ENCODE results near the gene NODAL. TPM values are rescaled to one million over a fixed set of nuclear protein-coding genes. Genes with fewer than 3 reads are reported as not detected.

NODAL gene
- total RNA-seq, 1 experiment from 2014 or later = 0.30 TPM

GRCh38 chr10:70433581-70434280, 7.8 kb downstream of the NODAL start:
- H3K27me3 ChIP-seq (ENCODE audit: insufficient read depth, low read length) = no peaks in the 10 kb centered on the region
- no peaks in the 10 kb centered on the region for H4K20me1 ChIP-seq (ENCODE audit: insufficient read depth)
- DNase-seq (ENCODE audit: low read depth, low spot score) (no peak), ATAC-seq (no peak)
- TF ChIP-seq, protein P1, sequence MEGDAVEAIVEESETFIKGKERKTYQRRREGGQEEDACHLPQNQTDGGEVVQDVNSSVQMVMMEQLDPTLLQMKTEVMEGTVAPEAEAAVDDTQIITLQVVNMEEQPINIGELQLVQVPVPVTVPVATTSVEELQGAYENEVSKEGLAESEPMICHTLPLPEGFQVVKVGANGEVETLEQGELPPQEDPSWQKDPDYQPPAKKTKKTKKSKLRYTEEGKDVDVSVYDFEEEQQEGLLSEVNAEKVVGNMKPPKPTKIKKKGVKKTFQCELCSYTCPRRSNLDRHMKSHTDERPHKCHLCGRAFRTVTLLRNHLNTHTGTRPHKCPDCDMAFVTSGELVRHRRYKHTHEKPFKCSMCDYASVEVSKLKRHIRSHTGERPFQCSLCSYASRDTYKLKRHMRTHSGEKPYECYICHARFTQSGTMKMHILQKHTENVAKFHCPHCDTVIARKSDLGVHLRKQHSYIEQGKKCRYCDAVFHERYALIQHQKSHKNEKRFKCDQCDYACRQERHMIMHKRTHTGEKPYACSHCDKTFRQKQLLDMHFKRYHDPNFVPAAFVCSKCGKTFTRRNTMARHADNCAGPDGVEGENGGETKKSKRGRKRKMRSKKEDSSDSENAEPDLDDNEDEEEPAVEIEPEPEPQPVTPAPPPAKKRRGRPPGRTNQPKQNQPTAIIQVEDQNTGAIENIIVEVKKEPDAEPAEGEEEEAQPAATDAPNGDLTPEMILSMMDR (IDR thresholded peaks at IDR 0.05 in 2 of 3, conservative IDR thresholded peaks at IDR 0.05 in 1 of 3; ENCODE audit: borderline replicate concordance in 1 of 3, insufficient read depth in 1 of 3, low read depth in 2 of 3, low read length in 2 of 3) = no peak
- TF ChIP-seq, protein P2, sequence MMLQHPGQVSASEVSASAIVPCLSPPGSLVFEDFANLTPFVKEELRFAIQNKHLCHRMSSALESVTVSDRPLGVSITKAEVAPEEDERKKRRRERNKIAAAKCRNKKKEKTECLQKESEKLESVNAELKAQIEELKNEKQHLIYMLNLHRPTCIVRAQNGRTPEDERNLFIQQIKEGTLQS (IDR thresholded peaks at IDR 0.05) = no peak
- TF ChIP-seq SP1 (IDR thresholded peaks at IDR 0.05; ENCODE audit: low read depth) (no peak), ZNF274 (IDR thresholded peaks at IDR 0.05; ENCODE audit: low read depth, low read length) (no peak), CEBPB (IDR thresholded peaks at IDR 0.05; ENCODE audit: low read depth) (no peak), JUND (IDR thresholded peaks at IDR 0.05) (no peak), FOSL1 (IDR thresholded peaks at IDR 0.05; ENCODE audit: low read depth) (no peak), SRF (IDR thresholded peaks at IDR 0.05; ENCODE audit: low read depth) (no peak)
- no peaks in the 10 kb centered on the region for H3K9me2 ChIP-seq (ENCODE audit: insufficient read depth)
- no peaks in the 10 kb centered on the region for H3K9me3 ChIP-seq (ENCODE audit: control insufficient read depth in 1 of 2, insufficient read depth in 1 of 2, low read depth in 1 of 2, low read length in 2 of 2)
- POLR2A ChIA-PET = no interaction called here
- RAD21 ChIA-PET (ENCODE audit: low non-redundant PET in 1 of 2, low total read pairs in 2 of 2, uncharacterized antibody in 2 of 2, unreplicated experiment in 2 of 2) = no interaction called here
- no peak overlapping the region for H3K4me2 ChIP-seq (ENCODE audit: low read length)
- H3K79me2 ChIP-seq (ENCODE audit: insufficient read depth, low read length) = no peaks in the 10 kb centered on the region
- BruUV-seq (replicated peaks) = no TSS peak
- no peak overlapping the region for H3K27ac ChIP-seq (ENCODE audit: low read depth, low read length)
- H3K9ac ChIP-seq (ENCODE audit: low read length) = no peak overlapping the region
- H3K36me3 ChIP-seq (ENCODE audit: control insufficient read depth in 1 of 2, insufficient read depth in 2 of 2, low read length in 2 of 2) = no peaks in the 10 kb centered on the region; a peak in 2 of 4 replicates
- peaks cover 0 to 6% of the 10 kb centered on the region in 2 experiments; a peak in 1 of 4 replicates for H3K4me1 ChIP-seq (ENCODE audit: control insufficient read depth in 1 of 2, insufficient read depth in 2 of 2, low read length in 2 of 2)
- no peak overlapping the region for H3K4me3 ChIP-seq (replicated peaks in 1 of 2; ENCODE audit: low read depth in 1 of 2, low read length in 2 of 2)
- CTCF ChIA-PET = interaction anchor here (0.6 to 1.1 kb wide), 2 partner anchors 211 to 212 kb away, joined by 3 to 7 read pairs; no protein-coding TSS in a partner anchor
- H2AFZ ChIP-seq (ENCODE audit: low read depth, low read length, poor library complexity, severe bottlenecking) = no peak overlapping the region
- intact Hi-C loops (cut with micrococcal nuclease) = no loop called here

Data from HCT116 (cell line).